Gastroesophageal sphincter (tissue), 3 donors: ENCODE measurements around the gene ADAMTS2.

Experiments
- CTCF ChIP-seq, 4 experiments: fragments of 200-600 bp in 2 of 4; fragments of 450-650 bp in 2 of 4; sonication (generic) in 1 of 4; IDR thresholded peaks; one replicate each; pipeline ENCODE4 v1.5.1; 2017 to 2019; ENCODE audit warnings: antibody characterized with exemption in 4 of 4, mild to moderate bottlenecking in 2 of 4, moderate library complexity in 2 of 4
- EP300 ChIP-seq: sonication (generic); formaldehyde crosslinking; IDR thresholded peaks from one replicate; pipeline ENCODE4 v1.6.1; 2017; ENCODE audit warnings: antibody characterized with exemption, mild to moderate bottlenecking
- POLR2A ChIP-seq, 2 donors: fragments of 450-650 bp; IDR thresholded peaks; one replicate each; pipeline ENCODE4 v1.6.1; 2017; ENCODE audit warnings: antibody characterized with exemption in 2 of 2, mild to moderate bottlenecking in 2 of 2, moderate library complexity in 1 of 2
- POLR2AphosphoS5 ChIP-seq: sonication (generic); formaldehyde crosslinking; IDR thresholded peaks from one replicate; pipeline ENCODE4 v1.6.1; 2017; ENCODE audit warnings: antibody characterized with exemption

DNA sequence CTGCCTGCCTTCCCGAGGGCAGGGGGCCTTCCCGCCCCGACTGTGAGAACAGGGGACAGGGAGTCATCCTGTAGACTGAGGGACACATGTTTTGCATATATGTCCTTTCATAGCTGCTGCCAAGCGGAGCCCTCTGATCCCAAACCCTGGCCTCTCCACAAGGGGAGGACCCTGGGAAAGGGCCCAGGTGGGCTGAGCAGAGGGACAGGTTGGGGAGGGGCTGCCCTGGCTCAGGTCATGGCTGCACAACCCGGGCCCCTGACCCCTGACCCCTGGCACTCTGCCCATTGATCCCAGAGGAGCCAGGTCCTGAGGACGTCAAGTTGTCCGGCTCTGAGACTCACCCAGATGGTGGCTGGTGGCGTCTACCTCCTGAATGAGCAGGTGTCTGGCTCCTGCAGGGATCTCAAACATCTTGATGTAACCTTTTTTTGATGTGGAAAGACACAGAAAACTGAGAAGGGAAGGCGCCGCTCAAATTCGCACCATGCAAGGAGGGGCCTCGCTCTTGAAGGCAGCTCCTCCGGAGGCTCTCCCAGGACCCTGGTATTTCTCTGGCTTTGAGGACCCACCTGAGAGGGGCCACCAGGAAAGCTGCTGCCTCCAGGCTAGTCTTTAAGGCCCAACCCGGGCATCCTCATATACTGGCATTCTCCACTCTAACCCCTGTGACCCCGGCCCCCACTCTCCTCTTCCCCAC is 213.2 kb downstream of the ADAMTS2 start:
- TF ChIP-seq CTCF (IDR thresholded peaks at IDR 0.05) (no peak), POLR2AphosphoS5 (no peak), POLR2A (IDR thresholded peaks at IDR 0.05) (no peak), EP300 (no peak)
